ENCODE measurements around the gene TENM4.

Gene TENM4

DNA sequence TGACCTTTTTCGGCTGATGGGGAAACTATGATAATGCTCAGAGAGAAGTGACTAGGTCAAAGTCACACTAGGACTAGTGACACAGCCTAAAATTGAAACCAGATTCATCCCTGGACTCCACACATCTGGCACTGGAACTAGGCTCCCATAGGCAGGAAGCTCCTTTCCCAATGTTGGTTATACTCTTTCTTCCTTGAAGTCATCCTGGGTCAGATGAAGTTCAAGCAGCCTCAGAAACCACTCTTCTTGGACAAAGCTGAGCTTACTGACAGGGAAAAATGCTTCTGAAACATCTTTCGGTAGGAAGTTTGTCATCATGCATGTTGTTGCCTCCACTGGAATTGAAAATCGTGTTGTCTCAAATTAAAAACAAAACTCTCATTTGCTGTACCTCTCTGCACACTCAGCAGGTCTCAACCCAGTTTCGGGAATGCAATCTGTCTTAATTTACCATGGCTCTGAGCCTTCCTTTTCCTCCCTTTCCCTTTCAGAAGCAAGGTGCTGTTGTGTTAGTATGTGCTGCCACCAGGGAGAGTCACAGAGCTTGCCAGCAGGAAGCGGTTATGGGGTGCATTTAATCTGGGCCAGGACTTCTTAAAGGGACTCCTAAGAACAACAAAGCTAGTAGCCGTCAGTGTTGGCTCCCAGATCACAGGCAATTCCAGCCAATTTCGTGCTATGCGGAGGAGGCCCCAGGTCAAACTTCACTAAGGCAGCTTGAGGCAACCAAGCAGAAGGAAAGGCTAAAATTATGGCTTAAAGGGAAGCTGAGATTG is 384.8 kb downstream of the TENM4 start:
- DNase-seq (ENCODE audit: low spot score): peak; percentile 52

- DNase-seq (ENCODE audit: low spot score): no peak
These were observed 386.2 kb downstream of the TENM4 start for GRCh38 chr11:79054636-79055035.

DNA sequence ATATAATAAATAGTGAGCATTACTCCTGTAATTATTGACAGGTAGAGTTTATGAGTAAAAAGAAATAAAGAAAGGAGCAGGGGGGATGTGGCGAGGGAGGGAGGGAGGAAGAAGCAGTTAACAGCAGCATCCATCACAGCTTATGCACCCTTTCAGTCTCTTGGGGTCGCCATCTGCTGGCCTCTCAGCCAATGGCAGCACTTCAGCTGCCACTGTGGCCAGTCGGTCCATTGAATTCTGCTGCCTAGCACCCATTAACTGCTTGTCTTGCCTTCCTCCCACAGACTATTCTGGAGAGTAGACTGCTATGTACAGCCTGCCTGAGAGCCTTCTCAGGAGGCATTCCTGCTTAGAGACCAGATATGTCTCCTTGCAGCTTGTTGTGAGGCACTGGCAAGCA is 388.3 kb downstream of the TENM4 start:
- peak; percentile 30 for DNase-seq (ENCODE audit: low spot score)

DNA sequence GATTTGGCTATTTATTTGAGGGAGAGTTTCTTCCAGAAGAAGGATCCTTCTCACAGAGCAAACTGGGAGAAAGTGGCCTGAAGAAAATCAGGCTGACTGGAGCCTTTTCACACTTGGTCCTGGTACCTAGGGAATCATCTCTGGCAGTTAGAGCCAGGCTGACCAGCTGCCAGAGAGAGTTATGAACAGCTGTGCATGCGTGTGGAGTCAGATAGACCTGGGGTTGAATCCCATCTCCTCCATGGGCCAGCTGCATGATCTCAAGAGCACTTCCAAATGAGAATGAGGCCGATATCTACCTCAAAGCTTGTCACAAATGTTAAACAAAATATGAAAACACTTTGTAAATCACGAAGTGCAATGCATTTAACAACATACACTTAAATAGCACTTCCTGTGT is 390.0 kb downstream of the TENM4 start:
- no peak for DNase-seq (ENCODE audit: low spot score)

- no peak for DNase-seq (ENCODE audit: low spot score)
These were observed 391.1 kb downstream of the TENM4 start for GRCh38 chr11:79049741-79050179.

- DNase-seq (ENCODE audit: low spot score): no peak
These were observed 392.9 kb downstream of the TENM4 start for GRCh38 chr11:79047980-79048379.

DNA sequence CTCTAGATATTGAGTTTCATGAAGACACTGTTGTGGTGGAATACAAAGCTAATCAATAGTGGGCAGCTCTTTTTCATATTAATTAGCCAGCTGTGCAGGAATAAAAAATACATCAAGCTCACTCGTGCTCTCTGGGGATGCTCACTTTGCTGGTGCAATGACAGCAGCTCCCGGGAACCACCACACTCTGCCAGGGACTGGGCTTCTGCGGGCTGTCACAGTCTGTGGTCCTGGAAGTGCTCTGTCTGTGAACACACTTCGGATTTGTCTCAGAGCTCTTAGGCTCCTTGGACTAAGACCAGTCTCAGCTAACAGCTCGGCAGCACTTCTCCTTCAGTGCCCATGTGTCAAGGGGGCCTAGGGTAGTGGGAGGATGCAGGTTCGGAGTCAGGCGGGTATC is 393.5 kb downstream of the TENM4 start:
- DNase-seq (ENCODE audit: low spot score): no peak

DNA sequence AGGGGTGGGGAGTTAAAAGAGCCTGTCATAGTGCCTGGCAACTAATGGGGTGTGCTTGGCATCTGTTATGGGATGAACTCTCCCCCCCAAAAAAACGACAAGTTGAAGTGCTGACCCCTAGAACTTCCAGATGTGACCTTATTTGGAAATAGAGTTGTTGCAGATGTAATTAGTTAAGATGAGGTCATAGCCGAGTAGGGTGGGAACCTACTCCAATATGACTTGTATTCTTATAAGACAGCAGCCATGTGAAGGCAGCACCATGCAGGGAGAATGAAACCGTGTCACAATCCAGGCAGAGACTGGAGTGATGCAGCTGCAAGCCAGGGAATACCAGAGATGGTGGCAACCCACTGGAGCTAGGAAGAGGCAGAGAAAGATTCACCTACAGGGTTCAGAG is 394.5 kb downstream of the TENM4 start:
- peak; percentile 19 for DNase-seq (ENCODE audit: low spot score)

DNA sequence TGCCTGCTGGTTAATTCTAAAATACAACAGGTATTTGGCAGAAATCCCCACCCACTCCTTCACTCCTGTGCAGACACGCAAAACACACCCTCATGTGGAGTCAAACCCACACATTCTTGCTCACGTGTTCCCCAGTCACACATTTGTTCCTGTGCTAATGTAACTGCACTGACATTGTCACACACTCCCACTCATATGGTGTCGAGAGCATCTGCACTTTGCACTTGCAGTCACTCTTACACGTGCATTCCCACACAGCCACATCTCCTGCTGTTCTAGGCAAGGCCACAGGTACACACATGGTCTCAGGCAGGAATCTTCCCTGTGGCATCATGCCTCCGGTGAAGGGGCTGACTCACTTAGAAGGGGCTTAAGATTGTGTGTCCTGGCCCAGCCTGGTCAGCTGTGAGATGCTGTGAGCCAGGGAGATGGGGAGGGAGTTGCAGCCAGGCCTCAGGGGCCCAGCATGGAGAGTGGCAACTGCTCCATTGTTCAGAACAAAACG is 395.0 kb downstream of the TENM4 start:
- peak; percentile 38 for DNase-seq (ENCODE audit: low spot score)

- DNase-seq (ENCODE audit: low spot score): peak; percentile 68
These were observed 395.6 kb downstream of the TENM4 start for GRCh38 chr11:79045018-79045799.

DNA sequence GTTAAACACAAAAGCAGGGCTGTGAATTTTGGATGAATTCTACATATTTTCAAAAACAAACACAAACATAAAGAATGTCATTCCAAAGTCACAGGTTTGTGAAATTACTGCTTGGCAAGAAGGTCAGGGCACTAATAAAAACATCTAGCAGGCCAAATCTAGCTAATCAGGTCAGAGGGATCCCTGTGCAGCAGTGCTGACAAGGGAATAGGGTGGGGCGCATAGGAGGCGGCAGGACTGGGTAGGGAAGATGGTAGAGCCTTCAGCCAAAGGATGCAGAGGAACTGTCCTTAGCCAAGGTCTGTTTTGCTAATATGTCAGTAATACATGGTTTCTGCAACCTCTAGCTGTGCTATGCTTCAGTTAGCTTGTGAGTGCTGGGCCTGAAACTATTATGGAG is 396.6 kb downstream of the TENM4 start:
- peak; percentile 51 for DNase-seq (ENCODE audit: low spot score)

- no peak for DNase-seq (ENCODE audit: low spot score)
These were observed 397.1 kb downstream of the TENM4 start for GRCh38 chr11:79043726-79044125.

DNA sequence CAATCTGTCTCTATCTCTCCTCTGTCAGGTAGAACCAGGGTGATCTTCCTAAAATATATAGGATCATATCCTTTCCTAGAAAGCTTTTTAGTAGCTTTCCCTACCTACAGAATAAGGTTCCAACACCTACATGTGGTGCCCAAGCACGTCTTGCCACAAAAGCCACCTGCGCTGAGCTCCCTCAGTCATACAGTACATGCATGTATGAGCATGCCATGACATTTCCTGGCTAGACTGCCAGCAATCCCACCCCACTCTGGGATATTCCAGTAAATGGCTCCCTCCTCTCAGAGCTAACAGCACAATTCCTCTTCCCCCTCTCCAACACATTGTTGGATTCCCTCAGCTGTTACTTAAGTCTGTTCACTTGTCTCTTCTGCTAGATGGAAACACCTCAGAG is 398.0 kb downstream of the TENM4 start:
- no peak for DNase-seq (ENCODE audit: low spot score)

GRCh38 chr11:79040348-79040747 is 400.5 kb downstream of the TENM4 start:
- no peak for DNase-seq (ENCODE audit: low spot score)

DNA sequence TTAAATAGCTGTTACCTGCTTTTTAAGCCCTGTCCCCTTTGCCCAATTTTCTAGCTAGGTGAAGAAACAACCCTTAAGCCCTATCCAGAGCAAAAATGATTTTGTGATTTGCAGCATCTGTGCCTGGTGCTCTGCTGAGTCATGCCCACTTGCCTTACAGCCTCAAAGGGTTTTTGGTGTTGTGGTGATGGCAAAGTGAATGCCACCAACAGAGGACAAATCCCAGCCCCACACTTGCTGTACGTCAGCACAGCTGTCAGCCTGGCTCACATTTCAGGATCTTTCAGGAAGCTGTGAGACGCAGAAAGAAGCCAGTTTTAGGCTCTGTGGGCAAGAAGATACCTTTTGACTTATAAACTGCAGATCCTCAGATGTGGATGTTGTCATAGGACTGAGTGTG is 401.7 kb downstream of the TENM4 start:
- DNase-seq (ENCODE audit: low spot score): no peak

- no peak for DNase-seq (ENCODE audit: low spot score)
These were observed 404.9 kb downstream of the TENM4 start for GRCh38 chr11:79035881-79036280.

GRCh38 chr11:79033833-79034232 is 407.0 kb downstream of the TENM4 start:
- DNase-seq (ENCODE audit: low spot score): no peak

- no peak for DNase-seq (ENCODE audit: low spot score)
These were observed 410.4 kb downstream of the TENM4 start for GRCh38 chr11:79030448-79030847.

GRCh38 chr11:79028225-79028624 is 412.6 kb downstream of the TENM4 start:
- DNase-seq (ENCODE audit: low spot score): no peak

GRCh38 chr11:79026803-79027445 is 413.9 kb downstream of the TENM4 start:
- no peak for DNase-seq (ENCODE audit: low spot score)

DNA sequence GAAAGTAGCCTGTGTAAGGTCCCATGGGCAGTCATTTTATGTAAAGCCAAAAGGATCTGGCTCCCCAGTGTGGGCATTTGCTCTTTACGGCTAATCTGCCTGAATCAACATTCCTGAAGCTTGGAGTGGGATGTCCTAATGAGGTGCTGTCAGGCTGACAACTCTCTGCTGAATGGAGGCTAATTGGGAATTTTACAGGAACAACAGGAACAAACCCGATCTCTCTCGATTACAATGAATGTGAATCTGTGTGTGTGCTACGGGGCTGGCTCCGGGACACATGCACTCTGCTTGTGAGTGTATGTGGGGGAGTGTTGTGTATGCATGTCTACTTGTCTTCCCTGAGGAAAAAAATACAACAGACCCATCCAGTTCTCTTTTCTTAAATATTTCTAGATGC is 415.2 kb downstream of the TENM4 start:
- DNase-seq (ENCODE audit: low spot score): no peak

GRCh38 chr11:79025097-79025496 is 415.7 kb downstream of the TENM4 start:
- DNase-seq (ENCODE audit: low spot score): no peak

GRCh38 chr11:79022265-79022664 is 418.6 kb downstream of the TENM4 start:
- DNase-seq (ENCODE audit: low spot score): no peak

Measured in cerebellar cortex (tissue), 1 donor.